ENCODE results near the gene COPB2. TPM values are rescaled to one million over a fixed set of nuclear protein-coding genes. Genes with fewer than 3 reads are reported as not detected.

The COPB2 gene
- total and polyA plus RNA-seq, 10 of the 15 experiments (the other 5 are each of a cell fraction or from before 2014, with no cell fraction given): 51.3 to 143 (median 116) TPM

DNA sequence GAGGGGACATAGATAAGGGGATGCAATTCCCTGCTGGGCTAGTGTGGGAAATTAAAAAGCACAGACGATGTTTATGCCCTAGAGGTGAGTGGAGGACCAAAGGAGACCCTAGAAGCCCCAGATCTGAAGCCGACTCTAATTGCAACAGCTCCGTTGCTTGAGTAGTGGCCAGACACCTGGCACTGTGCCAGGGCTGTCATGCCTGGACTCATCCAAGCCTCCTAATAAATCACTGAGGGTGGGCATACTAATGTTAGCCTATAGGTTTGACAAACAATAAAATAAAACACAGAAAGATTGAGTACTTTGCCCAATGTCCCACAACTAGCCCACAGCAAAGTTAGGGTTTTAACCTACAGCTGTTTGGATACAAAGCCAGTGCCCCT lies 71.0 kb downstream of the COPB2 start (continued):
- TF ChIP-seq, protein P1, sequence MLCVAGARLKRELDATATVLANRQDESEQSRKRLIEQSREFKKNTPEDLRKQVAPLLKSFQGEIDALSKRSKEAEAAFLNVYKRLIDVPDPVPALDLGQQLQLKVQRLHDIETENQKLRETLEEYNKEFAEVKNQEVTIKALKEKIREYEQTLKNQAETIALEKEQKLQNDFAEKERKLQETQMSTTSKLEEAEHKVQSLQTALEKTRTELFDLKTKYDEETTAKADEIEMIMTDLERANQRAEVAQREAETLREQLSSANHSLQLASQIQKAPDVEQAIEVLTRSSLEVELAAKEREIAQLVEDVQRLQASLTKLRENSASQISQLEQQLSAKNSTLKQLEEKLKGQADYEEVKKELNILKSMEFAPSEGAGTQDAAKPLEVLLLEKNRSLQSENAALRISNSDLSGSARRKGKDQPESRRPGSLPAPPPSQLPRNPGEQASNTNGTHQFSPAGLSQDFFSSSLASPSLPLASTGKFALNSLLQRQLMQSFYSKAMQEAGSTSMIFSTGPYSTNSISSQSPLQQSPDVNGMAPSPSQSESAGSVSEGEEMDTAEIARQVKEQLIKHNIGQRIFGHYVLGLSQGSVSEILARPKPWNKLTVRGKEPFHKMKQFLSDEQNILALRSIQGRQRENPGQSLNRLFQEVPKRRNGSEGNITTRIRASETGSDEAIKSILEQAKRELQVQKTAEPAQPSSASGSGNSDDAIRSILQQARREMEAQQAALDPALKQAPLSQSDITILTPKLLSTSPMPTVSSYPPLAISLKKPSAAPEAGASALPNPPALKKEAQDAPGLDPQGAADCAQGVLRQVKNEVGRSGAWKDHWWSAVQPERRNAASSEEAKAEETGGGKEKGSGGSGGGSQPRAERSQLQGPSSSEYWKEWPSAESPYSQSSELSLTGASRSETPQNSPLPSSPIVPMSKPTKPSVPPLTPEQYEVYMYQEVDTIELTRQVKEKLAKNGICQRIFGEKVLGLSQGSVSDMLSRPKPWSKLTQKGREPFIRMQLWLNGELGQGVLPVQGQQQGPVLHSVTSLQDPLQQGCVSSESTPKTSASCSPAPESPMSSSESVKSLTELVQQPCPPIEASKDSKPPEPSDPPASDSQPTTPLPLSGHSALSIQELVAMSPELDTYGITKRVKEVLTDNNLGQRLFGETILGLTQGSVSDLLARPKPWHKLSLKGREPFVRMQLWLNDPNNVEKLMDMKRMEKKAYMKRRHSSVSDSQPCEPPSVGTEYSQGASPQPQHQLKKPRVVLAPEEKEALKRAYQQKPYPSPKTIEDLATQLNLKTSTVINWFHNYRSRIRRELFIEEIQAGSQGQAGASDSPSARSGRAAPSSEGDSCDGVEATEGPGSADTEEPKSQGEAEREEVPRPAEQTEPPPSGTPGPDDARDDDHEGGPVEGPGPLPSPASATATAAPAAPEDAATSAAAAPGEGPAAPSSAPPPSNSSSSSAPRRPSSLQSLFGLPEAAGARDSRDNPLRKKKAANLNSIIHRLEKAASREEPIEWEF (IDR thresholded peaks at IDR 0.05; ENCODE audit: insufficient replicate concordance, low read depth, low read length): no peak
- TF ChIP-seq SUPT20H (IDR thresholded peaks at IDR 0.05; ENCODE audit: borderline replicate concordance, control insufficient read depth, low read depth, low read length): no peak
- TF ChIP-seq SREBF2 (IDR thresholded peaks at IDR 0.05; ENCODE audit: low read length): no peak
- no peak for TF ChIP-seq SP1 (IDR thresholded peaks at IDR 0.05; ENCODE audit: low read depth, low read length)
- TF ChIP-seq TBL1XR1 (IDR thresholded peaks at IDR 0.05; ENCODE audit: low read depth, low read length): no peak

DNA sequence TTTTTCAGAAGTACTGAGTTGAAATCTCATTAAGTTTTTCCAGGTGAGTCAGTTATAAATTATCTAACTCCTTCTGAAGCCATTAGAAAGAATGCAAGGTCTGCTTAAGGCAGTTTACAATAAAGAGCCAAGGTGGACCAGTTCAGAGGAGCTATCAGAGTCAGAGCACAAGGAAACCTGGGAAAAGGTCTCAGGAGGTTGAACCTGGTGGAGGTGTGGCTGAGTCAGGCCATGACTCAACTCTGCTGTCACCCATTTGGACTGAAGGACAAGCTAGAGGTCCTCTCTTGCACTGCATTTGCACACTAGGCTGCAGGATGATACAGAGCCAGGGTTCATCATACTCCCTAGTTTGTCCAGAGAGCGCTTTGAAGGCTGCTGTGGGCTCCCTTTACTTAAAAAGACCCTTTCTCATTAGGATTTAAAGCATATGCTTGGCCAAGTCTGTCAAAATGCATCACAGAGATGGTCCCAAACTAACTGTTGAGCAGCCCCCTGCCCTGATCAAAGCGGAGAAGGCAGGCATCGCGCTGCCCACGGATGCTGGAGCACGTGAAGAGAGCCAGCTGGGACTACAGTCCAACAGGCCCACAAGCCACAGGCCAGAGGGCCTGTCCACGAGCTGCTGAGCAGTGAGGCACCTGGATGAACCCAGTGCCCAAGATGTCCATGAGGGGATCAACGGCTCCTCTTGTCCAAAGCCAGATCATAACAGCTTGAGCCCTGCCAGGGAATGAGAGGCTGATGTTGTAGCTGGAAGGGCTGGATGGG lies 71.6 kb downstream of the COPB2 start:
- FAIRE-seq: no peak
- intact Hi-C loops (cut with micrococcal nuclease; ENCODE audit: unreplicated experiment) (no loop called here), in situ Hi-C loops (cut with MboI) (loop anchor here (10.0 kb wide), 2 partner anchors 213 to 383 kb away; no protein-coding TSS in a partner anchor)
- H2AFZ ChIP-seq (ENCODE audit: control insufficient read depth, low read depth, low read length): no peak overlapping the region
- H3K4me3 ChIP-seq: no peak overlapping the region
- WGBS (ENCODE audit: insufficient coverage, insufficient replicate concordance, low lambda C conversion rate, missing lambda C conversion rate): 39% methylated on average over 8 of the region's 8 CpGs
- no peak overlapping the region for H3K9ac ChIP-seq (ENCODE audit: control insufficient read depth, insufficient read depth, low read length)
- H3K36me3 ChIP-seq (ENCODE audit: control insufficient read depth in 2 of 2, insufficient read depth in 2 of 2, low read length in 1 of 2): no peaks in the 10 kb centered on the region
- no peaks in the 10 kb centered on the region for H3K27me3 ChIP-seq (replicated peaks in 1 of 2; ENCODE audit: control insufficient read depth in 2 of 2, insufficient read depth in 2 of 2, low read length in 1 of 2)
- H4K20me1 ChIP-seq (ENCODE audit: control insufficient read depth, insufficient read depth): no peaks in the 10 kb centered on the region
- CTCF ChIA-PET: interaction anchor here (1.7 to 2.6 kb wide), 2 partner anchors 11 to 205 kb away, joined by 6 to 10 read pairs; no protein-coding TSS in a partner anchor
- ATAC-seq: no peak
- RAD21 ChIA-PET (ENCODE audit: unreplicated experiment): no interaction called here
- no peaks in the 10 kb centered on the region for H3K4me1 ChIP-seq (ENCODE audit: control insufficient read depth, insufficient read depth, low read length)
- H3K4me2 ChIP-seq (ENCODE audit: control insufficient read depth, insufficient read depth): no peak overlapping the region
- no peak for DNase-seq (ENCODE audit: low read depth, low spot score)
- BruUV-seq (replicated peaks): no TSS peak
- H3K9me3 ChIP-seq (replicated peaks; ENCODE audit: control insufficient read depth, insufficient read depth, low read length): no peaks in the 10 kb centered on the region
- no peaks in the 10 kb centered on the region for H3K79me2 ChIP-seq (ENCODE audit: control insufficient read depth, insufficient read depth, low read length)
- POLR2A ChIA-PET: no interaction called here
- H3K27ac ChIP-seq (ENCODE audit: control insufficient read depth, insufficient read depth): no peak overlapping the region
- SMC1A ChIA-PET (ENCODE audit: uncharacterized antibody, unreplicated experiment): interaction anchor here (1.2 kb wide), 1 partner anchor 382 kb away, joined by 3 read pairs; no protein-coding TSS in a partner anchor
- TF ChIP-seq EGR1 (IDR thresholded peaks at IDR 0.05; ENCODE audit: borderline replicate concordance in 1 of 2, low read depth in 2 of 2, low read length in 2 of 2) (no peak), MYC (IDR thresholded peaks at IDR 0.05; ENCODE audit: insufficient read depth, insufficient read length, insufficient replicate concordance, low read length, severe bottlenecking) (no peak), ZNF384 (IDR thresholded peaks at IDR 0.05; ENCODE audit: borderline replicate concordance, low read depth, low read length) (no peak), ZZZ3 (IDR thresholded peaks at IDR 0.05; ENCODE audit: control insufficient read depth, insufficient read length, low read depth) (no peak), MTA3 (IDR thresholded peaks at IDR 0.05; ENCODE audit: borderline replicate concordance, low read length) (no peak)
- TF ChIP-seq, protein P2, sequence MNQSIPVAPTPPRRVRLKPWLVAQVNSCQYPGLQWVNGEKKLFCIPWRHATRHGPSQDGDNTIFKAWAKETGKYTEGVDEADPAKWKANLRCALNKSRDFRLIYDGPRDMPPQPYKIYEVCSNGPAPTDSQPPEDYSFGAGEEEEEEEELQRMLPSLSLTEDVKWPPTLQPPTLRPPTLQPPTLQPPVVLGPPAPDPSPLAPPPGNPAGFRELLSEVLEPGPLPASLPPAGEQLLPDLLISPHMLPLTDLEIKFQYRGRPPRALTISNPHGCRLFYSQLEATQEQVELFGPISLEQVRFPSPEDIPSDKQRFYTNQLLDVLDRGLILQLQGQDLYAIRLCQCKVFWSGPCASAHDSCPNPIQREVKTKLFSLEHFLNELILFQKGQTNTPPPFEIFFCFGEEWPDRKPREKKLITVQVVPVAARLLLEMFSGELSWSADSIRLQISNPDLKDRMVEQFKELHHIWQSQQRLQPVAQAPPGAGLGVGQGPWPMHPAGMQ (IDR thresholded peaks at IDR 0.05; ENCODE audit: borderline replicate concordance): no peak
- TF ChIP-seq, protein P3, sequence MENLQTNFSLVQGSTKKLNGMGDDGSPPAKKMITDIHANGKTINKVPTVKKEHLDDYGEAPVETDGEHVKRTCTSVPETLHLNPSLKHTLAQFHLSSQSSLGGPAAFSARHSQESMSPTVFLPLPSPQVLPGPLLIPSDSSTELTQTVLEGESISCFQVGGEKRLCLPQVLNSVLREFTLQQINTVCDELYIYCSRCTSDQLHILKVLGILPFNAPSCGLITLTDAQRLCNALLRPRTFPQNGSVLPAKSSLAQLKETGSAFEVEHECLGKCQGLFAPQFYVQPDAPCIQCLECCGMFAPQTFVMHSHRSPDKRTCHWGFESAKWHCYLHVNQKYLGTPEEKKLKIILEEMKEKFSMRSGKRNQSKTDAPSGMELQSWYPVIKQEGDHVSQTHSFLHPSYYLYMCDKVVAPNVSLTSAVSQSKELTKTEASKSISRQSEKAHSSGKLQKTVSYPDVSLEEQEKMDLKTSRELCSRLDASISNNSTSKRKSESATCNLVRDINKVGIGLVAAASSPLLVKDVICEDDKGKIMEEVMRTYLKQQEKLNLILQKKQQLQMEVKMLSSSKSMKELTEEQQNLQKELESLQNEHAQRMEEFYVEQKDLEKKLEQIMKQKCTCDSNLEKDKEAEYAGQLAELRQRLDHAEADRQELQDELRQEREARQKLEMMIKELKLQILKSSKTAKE (IDR thresholded peaks at IDR 0.05; ENCODE audit: low read depth, poor library complexity, severe bottlenecking): no peak
